Activated CD4-positive, CD25-positive, alpha-beta regulatory T cell treated with anti-CD3 and anti-CD28 coated beads, Interleukin-2, amount 50 U/mL, for 72 hours (primary cell): ENCODE data around the gene ARMC2.
"Not testable (repeated sequence)": the region's sequence is repeated elsewhere in the genome, so short reads cannot be mapped to it uniquely, and the experiment has no call there.

Experiments used
- DNase-seq: peaks from one replicate; pipeline ENCODE4 v3.0.0; 2021

The ARMC2 gene

GRCh38 chr6:108957221-108957620 lies 109.0 kb downstream of the ARMC2 start:
- no peak for DNase-seq

- no peak for DNase-seq
Measured at GRCh38 chr6:108958900-108959770, 110.9 kb downstream of the ARMC2 start.

DNA sequence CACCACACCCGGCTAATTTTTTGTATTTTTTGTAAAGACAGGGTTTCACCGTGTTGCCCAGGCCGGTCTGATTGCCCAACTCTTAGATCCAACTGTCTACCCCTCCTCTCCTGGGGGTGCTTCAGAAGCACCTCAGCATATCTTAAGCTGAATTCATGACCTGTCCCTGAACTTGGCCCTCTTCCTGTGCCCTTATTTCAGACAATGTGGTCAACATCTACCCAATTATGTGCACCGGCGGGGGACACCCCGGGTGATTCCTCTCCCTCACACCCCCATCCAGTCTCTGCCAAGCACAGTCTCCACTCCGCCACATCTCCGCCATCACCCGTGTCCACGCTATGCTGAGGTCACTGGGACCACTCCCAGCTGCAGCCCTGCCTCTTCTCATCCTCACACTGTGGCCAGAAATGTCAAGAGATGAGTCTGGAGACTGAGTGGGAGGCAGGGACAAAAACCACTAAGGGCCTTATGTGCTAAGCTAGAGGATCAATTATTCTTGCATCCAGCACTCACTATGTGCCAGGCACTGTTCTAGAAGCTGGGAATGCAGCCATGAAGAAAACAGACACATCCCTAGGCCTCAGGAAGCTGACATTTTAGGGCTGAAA lies 111.9 kb downstream of the ARMC2 start:
- DNase-seq = no peak

DNA sequence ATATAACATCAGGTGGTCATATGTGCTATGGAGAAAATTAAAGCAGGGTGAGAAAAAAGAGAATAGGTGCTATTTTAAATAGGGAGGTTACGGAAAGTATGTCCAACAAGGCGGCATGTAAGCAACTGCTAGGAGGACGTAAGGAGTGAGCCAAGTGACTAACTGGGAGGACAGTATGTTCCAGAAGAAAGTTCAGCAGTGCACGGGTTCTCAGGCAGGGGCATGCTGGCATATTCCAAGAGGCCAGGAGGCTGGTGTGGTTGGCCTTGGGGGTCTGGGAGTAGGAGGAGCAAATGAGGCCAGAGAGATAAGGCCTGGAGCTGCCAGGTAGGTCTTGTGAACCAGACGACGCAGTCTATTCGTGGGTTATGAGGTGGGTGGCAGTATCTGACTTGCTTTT lies 112.4 kb downstream of the ARMC2 start:
- DNase-seq = no peak

- no peak for DNase-seq
Measured at GRCh38 chr6:108961077-108961476, 112.9 kb downstream of the ARMC2 start.

DNA sequence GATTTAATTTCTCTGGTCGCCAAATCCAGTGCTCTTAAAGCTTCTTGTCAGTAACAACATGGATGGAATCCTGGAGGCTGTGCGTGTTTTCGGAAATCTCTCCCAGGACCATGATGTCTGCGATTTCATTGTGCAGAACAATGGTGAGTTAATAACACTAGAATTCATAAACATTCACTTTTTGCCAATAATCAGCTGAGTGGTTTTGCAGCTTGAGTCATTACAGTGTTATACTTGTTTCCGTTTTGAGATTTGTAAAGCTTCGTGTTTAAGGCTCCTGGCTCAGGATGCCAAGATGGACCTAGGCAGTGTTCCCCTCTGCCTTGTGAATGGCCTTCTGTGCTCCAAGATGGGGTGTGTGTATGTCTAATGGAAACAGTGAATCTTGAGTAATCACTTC lies 113.8 kb downstream of the ARMC2 start:
- DNase-seq = no peak

- DNase-seq = no peak
Measured at GRCh38 chr6:108966251-108966650, 118.0 kb downstream of the ARMC2 start.

- DNase-seq = no peak
Measured at GRCh38 chr6:108966855-108967755, 118.9 kb downstream of the ARMC2 start.

DNA sequence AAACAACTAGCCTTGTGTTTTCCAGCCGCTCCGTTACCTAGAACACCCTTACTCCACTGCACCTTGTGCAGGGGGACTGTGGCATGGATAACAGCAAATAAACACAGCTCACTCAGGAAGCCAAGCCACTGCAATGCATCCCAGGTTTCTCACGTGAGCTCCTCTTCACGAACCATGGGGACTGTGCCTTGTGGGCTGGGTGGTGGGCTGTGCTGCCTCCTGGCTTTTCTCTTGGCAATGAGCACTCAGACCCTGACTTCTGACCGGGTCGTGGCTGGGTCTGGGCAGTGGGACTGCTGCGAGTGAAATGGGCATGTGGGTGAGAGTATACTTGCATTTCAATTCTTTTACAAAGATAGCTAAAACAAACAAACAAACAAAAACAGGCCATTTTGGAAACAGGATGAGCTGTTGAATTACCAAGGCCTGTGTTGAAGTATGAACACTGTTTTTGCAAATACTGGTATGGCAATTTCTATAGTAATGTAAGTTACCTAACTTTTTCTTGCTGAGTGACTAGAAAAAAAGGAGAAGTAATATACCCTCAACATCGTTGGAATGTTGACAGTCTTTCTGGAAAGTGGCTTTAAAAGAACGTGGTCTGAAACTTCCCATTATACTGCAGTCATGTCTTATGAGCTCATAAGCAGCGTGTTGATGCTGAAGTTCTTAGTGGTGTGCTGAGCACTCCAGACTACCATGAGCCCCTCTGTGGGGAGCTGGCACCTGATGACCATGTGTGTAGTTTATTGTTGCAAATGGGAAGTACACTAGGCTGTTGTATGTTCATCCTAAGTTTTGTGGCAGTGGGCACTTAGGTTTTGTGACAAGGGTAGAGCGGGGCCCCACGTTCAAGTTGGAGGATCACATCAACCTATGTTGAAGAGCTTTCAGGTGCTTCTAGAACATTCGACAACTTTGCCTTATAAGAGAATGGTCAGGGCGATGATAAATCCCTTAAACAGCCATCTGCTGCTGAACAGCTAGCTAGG lies 120.4 kb downstream of the ARMC2 start:
- no peak for DNase-seq

GRCh38 chr6:108969776-108970175 lies 121.6 kb downstream of the ARMC2 start:
- no peak for DNase-seq

- DNase-seq = no peak
Measured at GRCh38 chr6:108974201-108974600, 126.0 kb downstream of the ARMC2 start.

DNA sequence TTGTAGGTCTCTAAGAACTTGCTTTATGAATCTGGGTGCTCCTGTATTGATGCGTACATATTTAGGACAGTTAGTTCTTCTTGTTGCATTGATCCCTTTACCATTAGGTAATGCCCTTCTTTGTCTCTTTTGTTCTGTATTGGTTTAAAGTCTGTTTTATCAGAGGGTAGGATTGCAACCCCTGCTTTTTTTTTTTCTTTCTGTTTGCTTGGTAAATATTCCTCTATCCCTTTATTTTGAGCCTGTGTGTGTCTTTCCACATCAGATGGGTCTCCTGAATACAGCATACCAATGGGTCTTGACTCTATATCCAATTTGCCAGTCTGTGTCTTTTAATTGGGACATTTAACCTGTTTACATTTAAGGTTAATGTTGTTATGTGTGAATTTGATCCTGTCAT lies 130.4 kb downstream of the ARMC2 start:
- DNase-seq = not testable (repeated sequence)

- no peak for DNase-seq
Measured at GRCh38 chr6:108982154-108983113, 134.2 kb downstream of the ARMC2 start.

DNA sequence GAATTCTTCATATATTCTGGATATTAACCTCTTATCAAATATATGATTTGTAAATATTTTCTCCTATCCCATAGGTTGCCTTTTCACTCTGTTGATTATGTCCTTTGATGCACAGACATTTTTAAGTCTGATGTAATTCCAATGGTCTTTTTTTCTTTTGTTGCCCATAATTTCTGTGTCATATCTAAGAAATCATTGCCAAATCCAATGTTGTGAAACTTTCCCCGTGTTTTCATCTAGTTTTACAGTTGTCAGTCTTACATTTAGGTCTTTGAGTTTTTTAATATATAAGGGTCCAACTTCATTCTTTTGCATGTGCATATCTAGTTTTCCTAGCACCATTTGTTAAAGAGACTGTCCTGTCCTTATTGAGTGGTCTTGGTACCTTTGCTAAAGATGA lies 134.9 kb downstream of the ARMC2 start:
- DNase-seq = no peak

GRCh38 chr6:108985301-108985700 lies 137.1 kb downstream of the ARMC2 start:
- DNase-seq = no peak

GRCh38 chr6:108987156-108987555 lies 138.9 kb downstream of the ARMC2 start:
- DNase-seq = no peak

- DNase-seq = no peak
Measured at GRCh38 chr6:108988296-108988695, 140.1 kb downstream of the ARMC2 start.

DNA sequence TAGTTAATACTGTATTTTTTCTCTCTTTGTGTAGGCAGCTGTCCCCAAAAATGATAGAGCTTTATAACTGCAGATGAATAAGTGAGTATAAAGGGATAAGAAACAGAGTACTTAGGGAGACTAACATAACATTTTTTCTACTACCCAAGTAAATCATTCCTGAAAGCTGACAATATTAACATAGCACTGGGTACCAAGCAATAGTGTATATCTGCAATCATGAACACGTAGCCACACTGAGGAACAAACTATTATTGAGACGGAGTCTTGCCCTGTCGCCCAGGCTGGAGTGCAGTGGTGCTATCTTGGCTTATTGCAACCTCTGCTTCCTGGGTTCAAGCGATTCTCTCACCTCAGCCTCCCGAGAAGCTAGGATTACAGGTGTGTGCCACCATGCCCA lies 140.5 kb downstream of the ARMC2 start:
- no peak for DNase-seq

GRCh38 chr6:108989700-108990099 lies 141.5 kb downstream of the ARMC2 start:
- no peak for DNase-seq

- DNase-seq = no peak
Measured at GRCh38 chr6:108993876-108994275, 145.7 kb downstream of the ARMC2 start.

DNA sequence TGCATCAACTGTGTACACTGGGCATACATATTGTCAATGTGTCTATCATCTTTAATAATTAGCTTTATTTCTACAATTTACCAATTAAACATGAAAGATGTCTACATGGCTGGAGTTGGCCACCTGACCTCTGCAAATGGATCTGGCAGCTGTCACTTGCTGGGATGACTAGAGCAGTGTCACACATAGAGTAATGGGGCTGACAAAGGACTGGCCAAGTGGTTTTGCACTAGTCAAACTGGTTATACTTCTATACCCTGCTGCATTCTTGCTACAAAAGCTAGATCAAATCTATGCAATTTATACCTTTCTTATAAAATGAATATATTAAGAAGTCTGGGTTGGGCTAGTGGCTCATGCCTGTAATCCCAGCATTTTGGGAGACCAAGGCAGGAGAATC lies 147.1 kb downstream of the ARMC2 start:
- no peak for DNase-seq
